Right ventricle myocardium superior (tissue), 1 donor: ENCODE results near the gene BNIP3. TPM values are rescaled to one million over a fixed set of nuclear protein-coding genes. Genes with fewer than 3 reads are reported as not detected.
"Not testable (repeated sequence)": the region's sequence is repeated elsewhere in the genome, so short reads cannot be mapped to it uniquely, and the experiment has no call there.

Experiments used
- ATAC-seq: fragments of 200-7000 bp; cut with Tn5 transposase; one replicate; pipeline ENCODE4 v1.9.1; 2020; ENCODE audit warnings: mild to moderate bottlenecking; ENCODE audit not compliant: poor library complexity
- DNase-seq: peaks from one replicate; pipeline ENCODE4 v3.0.0-alpha.2; 2020
- intact Hi-C: fragments of 100-400 bp; cut with DNase I; formaldehyde crosslinking; loops from one replicate; pipeline ENCODE4 v1.11.2; 2022
- total RNA-seq: library from RNA; stranded (reverse); fragmentation: NEBNext Ultra II Directional; extraction: Animal tissue kit (Norgen Biotek cat#: 25700); gene quantifications from one replicate; pipeline ENCODE4 v1.2.1, GENCODE V29; 2021
- donor health status: DM: no; HTN: yes; CAD: no; lungs with severe emphysema.

Gene BNIP3
- total RNA-seq, 1 donor from 2014 or later: 158 TPM

DNA sequence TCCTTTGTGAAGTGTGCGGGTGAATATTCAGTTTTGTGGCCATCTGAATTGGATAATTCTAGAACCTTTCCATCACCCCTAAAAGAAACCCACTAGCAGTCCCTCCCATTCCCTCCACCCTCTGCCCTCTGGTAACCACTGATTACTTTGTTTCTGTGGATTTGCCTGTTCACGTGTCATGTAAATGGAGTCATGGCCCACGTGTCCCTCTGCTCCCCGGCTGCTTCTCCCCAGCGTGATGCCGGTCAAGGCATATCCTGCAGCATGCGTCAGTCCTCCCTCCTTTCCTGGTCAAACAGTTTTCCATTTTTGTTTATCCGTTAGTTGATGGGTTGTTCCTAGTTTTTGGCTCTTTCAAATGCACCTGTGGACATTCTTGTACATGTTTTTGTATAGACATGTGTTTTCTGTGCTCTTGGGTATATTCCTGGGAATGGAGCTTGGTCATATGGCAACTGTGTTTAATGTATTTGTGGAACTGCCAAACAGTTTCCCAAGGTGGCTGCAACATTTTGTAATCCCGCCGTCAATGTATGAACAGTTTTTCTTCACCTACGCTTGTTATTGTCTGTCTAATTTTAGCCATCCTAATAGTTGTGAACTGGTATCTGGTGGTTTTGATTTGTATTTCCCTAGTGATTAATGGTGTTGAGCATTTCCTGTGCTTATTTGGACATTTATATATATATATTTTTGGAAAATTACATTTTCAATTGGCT lies 58.5 kb downstream of the BNIP3 start:
- intact Hi-C loops: no loop called here
- ATAC-seq: no peak
- DNase-seq: no peak

DNA sequence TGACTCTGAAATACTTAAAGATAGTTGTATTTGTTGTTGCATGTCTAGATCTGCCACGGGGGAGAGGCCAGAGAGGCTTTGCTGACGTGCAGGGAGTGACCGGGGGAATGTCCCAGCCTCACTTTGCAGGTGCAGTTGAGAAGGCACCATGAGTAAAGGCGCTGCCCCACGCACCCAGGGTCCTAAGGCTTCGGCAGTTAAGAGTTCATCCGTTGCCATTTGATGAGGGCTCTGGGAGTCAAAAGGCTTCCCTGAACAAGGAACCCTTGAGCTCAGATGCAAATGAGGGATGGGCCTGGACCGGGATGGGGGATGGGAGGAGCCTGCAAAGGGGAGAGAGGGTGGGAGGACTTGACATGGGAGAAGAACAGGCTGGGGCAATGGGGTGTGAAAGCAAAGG lies 60.5 kb downstream of the BNIP3 start:
- DNase-seq (no peak), ATAC-seq (peak; percentile 22)
- intact Hi-C loops: no loop called here

DNA sequence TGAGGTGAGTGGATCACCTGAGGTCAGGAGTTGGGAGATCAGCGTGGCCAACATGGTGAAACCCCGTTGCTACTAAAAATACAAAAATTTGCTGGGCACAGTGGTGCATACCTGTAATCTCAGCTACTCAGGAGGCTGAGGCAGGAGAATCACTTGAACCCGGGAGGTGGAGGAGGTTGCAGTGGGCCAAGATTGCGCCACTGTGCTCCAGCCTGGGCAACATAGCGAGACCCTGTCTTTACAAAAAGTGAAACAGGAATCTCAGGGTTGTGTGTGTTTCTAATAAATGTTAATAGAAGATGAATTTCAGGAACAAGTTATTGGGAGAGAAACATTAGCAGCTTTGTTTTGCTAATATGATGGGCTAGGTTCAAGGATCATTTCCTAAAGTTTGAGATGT lies 61.0 kb downstream of the BNIP3 start:
- intact Hi-C loops: no loop called here

DNA sequence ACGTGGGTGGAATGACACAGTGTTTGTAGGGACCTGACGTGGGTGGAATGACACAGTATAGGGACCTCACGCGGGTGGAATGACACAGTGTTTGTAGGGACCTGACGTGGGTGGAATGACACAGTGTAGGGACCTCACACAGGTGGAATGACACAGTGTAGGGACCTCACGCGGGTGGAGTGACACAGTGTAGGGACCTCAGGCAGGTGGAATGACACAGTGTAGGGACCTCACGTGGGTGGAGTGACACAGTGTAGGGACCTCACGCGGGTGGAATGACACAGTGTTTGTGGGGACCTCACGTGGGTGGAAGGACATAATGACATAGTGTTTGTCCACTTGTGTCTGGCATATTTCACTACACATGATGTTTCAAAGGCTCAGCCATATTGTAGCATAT lies 61.6 kb downstream of the BNIP3 start:
- DNase-seq: no peak
- intact Hi-C loops: no loop called here
- no peak for ATAC-seq

More for the DNA sequence above, 61.0 kb downstream of the BNIP3 start:
- ATAC-seq (no peak), DNase-seq (no peak)

DNA sequence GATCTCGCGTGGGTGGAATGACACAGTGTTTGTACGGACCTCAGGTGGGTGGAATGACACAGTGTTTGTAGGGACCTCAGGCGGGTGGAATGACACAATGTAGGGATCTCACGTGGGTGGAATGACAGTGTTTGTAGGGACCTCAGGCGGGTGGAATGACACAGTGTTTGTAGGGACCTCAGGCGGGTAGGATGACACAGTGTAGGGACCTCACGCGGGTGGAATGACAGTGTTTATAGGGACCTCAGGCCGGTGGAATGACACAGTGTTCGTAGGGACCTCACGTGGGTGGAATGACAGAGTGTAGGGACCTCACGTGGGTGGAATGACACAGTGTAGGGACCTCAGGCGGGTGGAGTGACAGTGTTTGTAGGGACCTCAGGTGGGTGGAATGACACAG lies 62.3 kb downstream of the BNIP3 start:
- intact Hi-C loops, DNase-seq, ATAC-seq: not testable (repeated sequence)

Other genes starting within 250 kb of the BNIP3 start
- gene PPP2R2D, start 80.9 kb downstream of the BNIP3 start, total RNA-seq: 33.9 TPM
- 1.5 TPM for gene JAKMIP3, start 84.0 kb upstream of the BNIP3 start, total RNA-seq
- 31.7 TPM for gene DPYSL4, start 205.0 kb upstream of the BNIP3 start, total RNA-seq